ENCODE data around the gene CD207. TPM values are rescaled to one million over a fixed set of nuclear protein-coding genes. Genes with fewer than 3 reads are reported as not detected.

Gene CD207
- polyA plus RNA-seq, 3 donors from 2014 or later: 0.20 TPM; not detected in 1

DNA sequence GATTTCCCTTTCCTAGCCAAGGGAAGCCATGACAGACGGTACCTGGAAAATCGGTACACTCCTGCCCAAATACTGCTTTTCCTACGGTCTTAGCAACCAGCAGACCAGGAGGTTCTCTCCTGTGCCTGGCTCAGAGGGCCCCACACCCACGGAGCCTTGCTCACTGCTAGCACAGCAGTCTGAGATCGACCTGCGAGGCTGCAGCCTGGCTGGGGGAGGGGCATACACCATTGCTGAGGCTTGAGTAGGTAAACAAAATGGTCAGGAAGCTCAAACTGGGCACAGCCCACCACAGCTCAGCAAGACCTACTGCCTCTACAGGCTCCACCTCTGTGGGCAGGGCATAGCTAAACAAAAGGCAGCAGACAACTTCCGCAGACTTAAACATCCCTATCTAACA, 6.8 kb upstream of the CD207 start:
- H3K4me1 Mint-ChIP-seq: peaks cover 15 to 17% of the 10 kb centered on the region in 2 donors
- no peak overlapping the region for H3K27ac Mint-ChIP-seq
- H3K4me3 Mint-ChIP-seq: no peak overlapping the region
- DNase-seq: no peak
- H3K36me3 Mint-ChIP-seq: peaks cover 0 to 4% (median 0%) of the 10 kb centered on the region in 3 donors
- peaks cover 1 to 10% (median 2%) of the 10 kb centered on the region in 3 donors for H3K27me3 Mint-ChIP-seq (ENCODE audit: low read depth in 3 of 3)
- no peaks in the 10 kb centered on the region for H3K9me3 Mint-ChIP-seq

DNA sequence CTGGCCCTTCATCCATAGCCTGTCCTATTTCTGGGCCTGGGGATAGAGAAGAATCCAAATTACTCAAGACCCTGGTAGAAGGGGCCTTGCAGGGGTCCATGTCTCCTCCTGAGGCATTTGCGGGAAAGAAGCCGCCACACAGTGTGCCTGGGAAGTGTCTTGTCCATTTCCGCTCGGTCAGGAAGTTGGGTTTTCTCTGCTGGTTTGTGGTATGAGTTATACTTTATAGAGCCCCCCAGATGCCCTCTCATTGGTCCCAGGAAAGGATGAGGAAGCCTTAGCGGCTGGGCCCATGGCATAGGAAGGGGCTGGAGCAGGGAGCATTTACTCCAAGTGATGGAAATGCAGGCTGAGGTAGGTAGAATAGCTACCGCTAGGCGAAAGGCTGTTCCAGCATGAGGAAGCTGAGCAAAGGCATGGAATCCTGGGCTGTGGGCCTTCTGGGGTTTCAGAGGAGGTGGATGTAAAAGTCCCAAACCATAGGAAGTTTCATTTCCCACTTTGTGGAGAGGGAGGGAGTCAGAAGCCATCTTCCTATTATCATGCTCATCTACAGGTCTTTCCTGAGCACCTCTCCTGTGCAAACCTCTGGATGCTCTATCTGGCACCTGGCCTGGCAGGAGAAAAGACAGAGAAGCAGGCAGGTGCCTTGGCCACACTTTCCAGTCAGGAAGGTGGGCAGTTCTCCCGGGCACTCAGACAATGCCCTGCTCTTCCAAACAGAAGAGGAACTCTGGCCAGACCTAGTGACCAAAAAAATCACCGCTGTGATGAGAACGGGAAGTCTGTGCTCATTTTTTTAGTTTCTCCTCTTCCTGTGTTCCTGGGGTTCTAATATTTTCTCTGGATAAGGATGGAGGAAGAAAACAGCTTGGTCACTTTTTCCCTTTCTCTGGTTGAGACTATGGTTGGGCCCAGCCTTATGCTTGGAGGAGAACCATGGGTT, 2.6 kb upstream of the CD207 start:
- Mint-ChIP-seq H3K27me3 (ENCODE audit: low read depth in 3 of 3) (peaks cover 2 to 8% (median 2%) of the 10 kb centered on the region in 3 donors), H3K27ac (peak overlapping the region in 4 of 6 donors; percentile 6 to 65 (median 45)), H3K4me3 (peak overlapping the region; percentile 40 to 60 (median 56))

GRCh38 chr2:70834881-70835280, 735 bp downstream of the CD207 start:
- H3K27ac Mint-ChIP-seq: peak overlapping the region in 2 of 6 donors; percentile 31 to 42
- peaks cover 0 to 8% (median 4%) of the 10 kb centered on the region in 3 donors for H3K27me3 Mint-ChIP-seq (ENCODE audit: low read depth in 3 of 3)

More for the DNA sequence above, 2.6 kb upstream of the CD207 start:
- DNase-seq: no peak
- peaks cover 0 to 4% (median 0%) of the 10 kb centered on the region in 3 donors for H3K36me3 Mint-ChIP-seq
- no peaks in the 10 kb centered on the region for H3K9me3 Mint-ChIP-seq
- H3K4me1 Mint-ChIP-seq: peaks cover 21 to 33% of the 10 kb centered on the region in 2 donors

DNA sequence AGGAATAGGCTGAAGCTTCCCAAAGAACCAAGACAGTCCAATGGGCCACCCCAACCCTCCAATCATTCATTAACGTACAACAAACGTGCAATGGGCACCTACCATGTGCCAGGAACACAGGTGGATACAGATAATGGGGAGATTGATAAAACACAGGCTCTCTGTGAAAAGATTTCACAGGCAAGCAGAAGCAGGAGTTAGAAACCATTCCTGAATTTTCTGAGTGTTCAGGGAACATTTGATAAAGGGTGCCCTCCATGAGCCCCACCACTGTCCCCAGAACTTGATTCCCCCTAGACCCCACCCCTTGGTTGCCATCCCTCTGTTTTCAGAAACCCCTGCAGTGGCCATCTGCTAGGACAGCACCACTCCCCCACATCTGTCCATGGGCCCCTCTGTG, 1.5 kb downstream of the CD207 start:
- Mint-ChIP-seq H3K9me3 (peaks cover 0 to 2% (median 0%) of the 10 kb centered on the region in 6 donors), H3K36me3 (no peaks in the 10 kb centered on the region), H3K27ac (peak overlapping the region in 1 of 6 donors; percentile 42), H3K27me3 (ENCODE audit: low read depth in 3 of 3) (peaks cover 0 to 7% (median 4%) of the 10 kb centered on the region in 3 donors), H3K4me1 (peaks cover 21 to 33% of the 10 kb centered on the region in 2 donors), H3K4me3 (no peak overlapping the region)
- no peak for DNase-seq

More at GRCh38 chr2:70834881-70835280, 735 bp downstream of the CD207 start:
- Mint-ChIP-seq H3K4me1 (peaks cover 21 to 33% of the 10 kb centered on the region in 2 donors), H3K9me3 (peaks cover 0 to 2% (median 0%) of the 10 kb centered on the region in 6 donors), H3K4me3 (no peak overlapping the region), H3K36me3 (no peaks in the 10 kb centered on the region)
- no peak for DNase-seq

DNA sequence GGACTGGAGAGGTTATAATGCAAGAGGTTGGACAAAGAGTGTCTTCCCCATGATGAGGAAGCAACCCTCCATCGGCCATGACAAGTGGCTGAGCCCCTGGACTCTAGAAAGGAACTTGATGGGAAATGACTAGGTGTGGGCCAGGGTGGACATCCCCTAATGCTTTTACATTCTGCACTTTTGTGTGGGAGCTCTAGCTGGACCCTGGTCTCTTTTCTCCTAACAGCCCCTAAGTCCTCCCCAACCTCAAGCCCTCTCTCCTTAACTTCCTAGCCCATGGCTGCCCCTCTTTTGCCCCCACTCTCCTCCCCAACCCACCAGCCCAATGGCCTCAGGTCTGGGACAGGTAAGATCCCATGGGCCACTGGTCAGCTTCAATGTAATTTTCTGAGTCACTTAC, 2.4 kb downstream of the CD207 start:
- Mint-ChIP-seq H3K9me3 (peaks cover 0 to 2% (median 0%) of the 10 kb centered on the region in 6 donors), H3K4me1 (peaks cover 15 to 25% of the 10 kb centered on the region in 2 donors), H3K4me3 (no peak overlapping the region), H3K27me3 (ENCODE audit: low read depth in 3 of 3) (peaks cover 0 to 6% (median 4%) of the 10 kb centered on the region in 3 donors), H3K36me3 (no peaks in the 10 kb centered on the region), H3K27ac (no peak overlapping the region)
- DNase-seq: no peak

DNA sequence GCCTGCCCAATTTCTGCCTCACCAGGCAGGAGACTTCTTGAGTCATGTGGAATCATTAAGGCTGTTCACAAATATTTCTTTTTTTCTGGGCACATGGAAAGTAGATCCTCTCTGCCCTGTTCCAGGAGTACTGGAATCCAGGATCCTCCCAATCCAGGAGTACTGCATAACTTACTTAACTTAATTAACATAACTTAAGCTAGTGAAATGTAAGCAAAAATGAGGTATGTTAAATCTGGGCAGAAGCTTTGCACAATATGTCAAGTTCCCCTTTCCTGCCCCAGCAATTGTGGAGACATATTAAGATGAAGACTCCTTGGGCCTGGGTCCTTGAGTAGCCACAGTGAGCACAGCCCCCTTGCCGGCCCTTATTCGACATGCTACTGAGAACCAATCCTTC, 3.2 kb downstream of the CD207 start:
- Mint-ChIP-seq H3K4me3 (no peak overlapping the region), H3K9me3 (peaks cover 0 to 2% (median 0%) of the 10 kb centered on the region in 6 donors), H3K27ac (no peak overlapping the region), H3K4me1 (peaks cover 10 to 16% of the 10 kb centered on the region in 2 donors), H3K27me3 (ENCODE audit: low read depth in 3 of 3) (peaks cover 1 to 4% (median 2%) of the 10 kb centered on the region in 3 donors), H3K36me3 (no peaks in the 10 kb centered on the region)
- no peak for DNase-seq

GRCh38 chr2:70831861-70832260, 3.8 kb downstream of the CD207 start:
- H3K4me1 Mint-ChIP-seq: peaks cover 5 to 11% of the 10 kb centered on the region in 2 donors
- DNase-seq: no peak
- H3K36me3 Mint-ChIP-seq: no peaks in the 10 kb centered on the region
- peaks cover 0 to 2% (median 0%) of the 10 kb centered on the region in 6 donors for H3K9me3 Mint-ChIP-seq
- no peak overlapping the region for H3K27ac Mint-ChIP-seq
- peaks cover 1 to 4% (median 2%) of the 10 kb centered on the region in 3 donors for H3K27me3 Mint-ChIP-seq (ENCODE audit: low read depth in 3 of 3)
- no peak overlapping the region for H3K4me3 Mint-ChIP-seq

DNA sequence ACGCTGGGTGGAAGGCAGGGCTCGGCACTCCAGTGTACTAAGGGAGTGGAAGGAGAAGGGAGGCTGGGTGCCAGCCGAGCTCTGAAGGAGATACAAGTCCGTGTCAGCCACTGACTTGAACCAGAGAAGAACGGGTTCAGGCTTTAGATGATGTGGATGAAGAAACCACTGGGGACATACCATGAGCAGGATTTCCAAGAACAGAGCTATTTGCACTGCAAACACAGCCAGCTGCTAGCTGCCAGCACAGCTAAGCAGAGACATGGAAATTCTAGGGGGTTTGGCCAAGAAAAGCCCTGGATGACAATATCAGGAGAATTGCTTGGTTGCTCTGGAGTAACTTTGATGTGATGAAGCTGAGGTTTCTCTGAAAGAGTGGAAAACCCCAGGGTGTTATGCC, 5.2 kb downstream of the CD207 start:
- peaks cover 0 to 2% (median 0%) of the 10 kb centered on the region in 6 donors for H3K9me3 Mint-ChIP-seq
- H3K4me3 Mint-ChIP-seq: no peak overlapping the region
- H3K27ac Mint-ChIP-seq: no peak overlapping the region
- H3K36me3 Mint-ChIP-seq: no peaks in the 10 kb centered on the region
- DNase-seq: no peak
- peaks cover 4 to 7% of the 10 kb centered on the region in 2 donors for H3K4me1 Mint-ChIP-seq
- peaks cover 1 to 2% (median 2%) of the 10 kb centered on the region in 3 donors for H3K27me3 Mint-ChIP-seq (ENCODE audit: low read depth in 3 of 3)

DNA sequence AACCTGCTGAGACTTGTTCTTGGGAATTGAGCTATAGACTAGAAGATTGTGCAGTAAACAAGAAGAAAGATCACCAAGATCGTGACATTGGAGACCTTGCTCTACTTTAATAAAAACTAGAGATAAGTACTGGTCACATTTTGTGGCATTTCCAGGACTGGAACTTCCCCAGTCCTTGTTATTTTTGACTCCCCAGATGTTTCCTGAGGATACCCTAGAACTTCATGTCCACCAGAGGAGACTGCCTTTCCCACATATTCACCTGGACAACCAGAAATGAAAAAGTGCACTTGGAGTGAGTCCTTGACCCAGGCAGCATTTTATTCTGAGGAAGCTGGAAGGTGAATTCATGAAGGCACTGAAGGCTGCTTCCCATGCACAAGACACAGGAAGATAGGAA, 5.7 kb downstream of the CD207 start:
- H3K27me3 Mint-ChIP-seq (ENCODE audit: low read depth in 3 of 3): peaks cover 1 to 2% (median 2%) of the 10 kb centered on the region in 3 donors
- DNase-seq: no peak
- no peak overlapping the region for H3K4me3 Mint-ChIP-seq
- peaks cover 3 to 4% of the 10 kb centered on the region in 2 donors for H3K4me1 Mint-ChIP-seq
- H3K9me3 Mint-ChIP-seq: peaks cover 0 to 2% (median 0%) of the 10 kb centered on the region in 6 donors
- peak overlapping the region in 1 of 6 donors; percentile 41 for H3K27ac Mint-ChIP-seq
- H3K36me3 Mint-ChIP-seq: no peaks in the 10 kb centered on the region

- DNase-seq: no peak
- H3K4me1 Mint-ChIP-seq: peaks cover 2 to 4% of the 10 kb centered on the region in 2 donors
- peaks cover 0 to 2% (median 0%) of the 10 kb centered on the region in 6 donors for H3K9me3 Mint-ChIP-seq
- H3K27ac Mint-ChIP-seq: peak overlapping the region in 2 of 6 donors; percentile 44 to 69
- H3K4me3 Mint-ChIP-seq: no peak overlapping the region
- no peaks in the 10 kb centered on the region for H3K36me3 Mint-ChIP-seq
- peaks cover 2 to 3% (median 2%) of the 10 kb centered on the region in 3 donors for H3K27me3 Mint-ChIP-seq (ENCODE audit: low read depth in 3 of 3)
Measured at GRCh38 chr2:70828914-70829824, 6.4 kb downstream of the CD207 start.

GRCh38 chr2:70828115-70828514, 7.5 kb downstream of the CD207 start:
- H3K4me1 Mint-ChIP-seq: peaks cover 9 to 10% of the 10 kb centered on the region in 2 donors
- H3K4me3 Mint-ChIP-seq: no peak overlapping the region
- no peak overlapping the region for H3K27ac Mint-ChIP-seq
- peaks cover 0 to 2% (median 0%) of the 10 kb centered on the region in 6 donors for H3K9me3 Mint-ChIP-seq
- H3K36me3 Mint-ChIP-seq: no peaks in the 10 kb centered on the region
- DNase-seq: no peak
- peaks cover 2 to 3% (median 2%) of the 10 kb centered on the region in 3 donors for H3K27me3 Mint-ChIP-seq (ENCODE audit: low read depth in 3 of 3)

- no peak for DNase-seq
- Mint-ChIP-seq H3K27me3 (ENCODE audit: low read depth in 3 of 3) (peaks cover 2 to 5% (median 3%) of the 10 kb centered on the region in 3 donors), H3K27ac (peak overlapping the region in 1 of 6 donors; percentile 32), H3K4me3 (no peak overlapping the region), H3K36me3 (no peaks in the 10 kb centered on the region), H3K9me3 (peaks cover 0 to 2% (median 0%) of the 10 kb centered on the region in 6 donors), H3K4me1 (peaks cover 17% of the 10 kb centered on the region in 2 donors)
Measured at GRCh38 chr2:70827388-70827787, 8.2 kb downstream of the CD207 start.

- peaks cover 0 to 2% (median 0%) of the 10 kb centered on the region in 6 donors for H3K9me3 Mint-ChIP-seq
- no peak for DNase-seq
- peaks cover 18 to 20% of the 10 kb centered on the region in 2 donors for H3K4me1 Mint-ChIP-seq
- H3K27me3 Mint-ChIP-seq (ENCODE audit: low read depth in 3 of 3): peaks cover 2 to 5% (median 3%) of the 10 kb centered on the region in 3 donors
- H3K27ac Mint-ChIP-seq: peak overlapping the region in 1 of 6 donors; percentile 86
- H3K36me3 Mint-ChIP-seq: no peaks in the 10 kb centered on the region
- no peak overlapping the region for H3K4me3 Mint-ChIP-seq
Measured at GRCh38 chr2:70826696-70827350, 8.8 kb downstream of the CD207 start.

All from immature natural killer cell (primary cell).